ENCODE data around the gene PAK6. TPM values are rescaled to one million over a fixed set of nuclear protein-coding genes. Genes with fewer than 3 reads are reported as not detected.

PAK6 gene
- total RNA-seq, 4 donors from 2014 or later, result 0.94 to 4.6 (median 1.6) TPM

DNA sequence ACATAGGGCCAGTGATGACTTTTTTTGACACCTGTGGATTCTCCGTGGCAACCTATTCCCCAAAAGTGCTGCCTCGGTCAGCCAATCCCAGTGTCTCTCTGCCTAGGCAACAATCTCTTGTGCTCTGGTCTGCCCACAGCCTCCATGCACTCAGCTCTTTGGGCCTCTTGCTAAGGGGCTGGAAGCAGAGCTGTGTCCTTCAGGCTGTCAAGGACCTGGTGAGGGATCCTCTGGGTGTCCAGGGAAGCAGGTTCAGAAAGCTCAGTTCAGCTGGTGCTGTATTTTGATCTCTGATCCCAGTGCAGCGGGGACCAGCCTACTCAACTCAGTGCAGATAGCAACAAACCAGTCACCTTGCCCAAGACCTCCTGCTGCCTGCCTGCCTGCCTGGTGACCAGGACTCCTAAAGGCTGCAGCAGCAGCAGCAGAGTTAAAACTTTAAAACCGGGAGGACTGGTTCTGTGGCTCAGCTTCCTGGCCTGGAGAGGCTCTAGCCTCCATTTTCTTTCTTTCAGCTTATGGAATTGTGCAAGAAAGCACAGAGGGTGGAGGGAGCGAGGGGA lies 6.2 kb downstream of the PAK6 start:
- H3K4me3 ChIP-seq, result no peak overlapping the region
- no peaks in the 10 kb centered on the region for H3K9me3 ChIP-seq
- no peak for ATAC-seq
- 67% methylated on average over 1 of the region's 5 CpGs; no CpG with 5 or more reads in 1 of the 2 donors for WGBS, 2 donors (ENCODE audit: low coverage in 1 of 2)
- H3K36me3 ChIP-seq, result no peaks in the 10 kb centered on the region
- TF ChIP-seq EP300 (IDR thresholded peaks at IDR 0.05), result no peak
- TF ChIP-seq POLR2A (IDR thresholded peaks at IDR 0.05), result no peak
- TF ChIP-seq, protein P1, sequence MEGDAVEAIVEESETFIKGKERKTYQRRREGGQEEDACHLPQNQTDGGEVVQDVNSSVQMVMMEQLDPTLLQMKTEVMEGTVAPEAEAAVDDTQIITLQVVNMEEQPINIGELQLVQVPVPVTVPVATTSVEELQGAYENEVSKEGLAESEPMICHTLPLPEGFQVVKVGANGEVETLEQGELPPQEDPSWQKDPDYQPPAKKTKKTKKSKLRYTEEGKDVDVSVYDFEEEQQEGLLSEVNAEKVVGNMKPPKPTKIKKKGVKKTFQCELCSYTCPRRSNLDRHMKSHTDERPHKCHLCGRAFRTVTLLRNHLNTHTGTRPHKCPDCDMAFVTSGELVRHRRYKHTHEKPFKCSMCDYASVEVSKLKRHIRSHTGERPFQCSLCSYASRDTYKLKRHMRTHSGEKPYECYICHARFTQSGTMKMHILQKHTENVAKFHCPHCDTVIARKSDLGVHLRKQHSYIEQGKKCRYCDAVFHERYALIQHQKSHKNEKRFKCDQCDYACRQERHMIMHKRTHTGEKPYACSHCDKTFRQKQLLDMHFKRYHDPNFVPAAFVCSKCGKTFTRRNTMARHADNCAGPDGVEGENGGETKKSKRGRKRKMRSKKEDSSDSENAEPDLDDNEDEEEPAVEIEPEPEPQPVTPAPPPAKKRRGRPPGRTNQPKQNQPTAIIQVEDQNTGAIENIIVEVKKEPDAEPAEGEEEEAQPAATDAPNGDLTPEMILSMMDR (IDR thresholded peaks at IDR 0.05), result no peak
- TF ChIP-seq POLR2AphosphoS5 (IDR thresholded peaks at IDR 0.05), result no peak
- peaks cover 0 to 5% (median 0%) of the 10 kb centered on the region in 3 donors for H3K4me1 ChIP-seq
- no peak overlapping the region for H3K27ac ChIP-seq
- H3K27me3 ChIP-seq, result peaks cover 1% of the 10 kb centered on the region

DNA sequence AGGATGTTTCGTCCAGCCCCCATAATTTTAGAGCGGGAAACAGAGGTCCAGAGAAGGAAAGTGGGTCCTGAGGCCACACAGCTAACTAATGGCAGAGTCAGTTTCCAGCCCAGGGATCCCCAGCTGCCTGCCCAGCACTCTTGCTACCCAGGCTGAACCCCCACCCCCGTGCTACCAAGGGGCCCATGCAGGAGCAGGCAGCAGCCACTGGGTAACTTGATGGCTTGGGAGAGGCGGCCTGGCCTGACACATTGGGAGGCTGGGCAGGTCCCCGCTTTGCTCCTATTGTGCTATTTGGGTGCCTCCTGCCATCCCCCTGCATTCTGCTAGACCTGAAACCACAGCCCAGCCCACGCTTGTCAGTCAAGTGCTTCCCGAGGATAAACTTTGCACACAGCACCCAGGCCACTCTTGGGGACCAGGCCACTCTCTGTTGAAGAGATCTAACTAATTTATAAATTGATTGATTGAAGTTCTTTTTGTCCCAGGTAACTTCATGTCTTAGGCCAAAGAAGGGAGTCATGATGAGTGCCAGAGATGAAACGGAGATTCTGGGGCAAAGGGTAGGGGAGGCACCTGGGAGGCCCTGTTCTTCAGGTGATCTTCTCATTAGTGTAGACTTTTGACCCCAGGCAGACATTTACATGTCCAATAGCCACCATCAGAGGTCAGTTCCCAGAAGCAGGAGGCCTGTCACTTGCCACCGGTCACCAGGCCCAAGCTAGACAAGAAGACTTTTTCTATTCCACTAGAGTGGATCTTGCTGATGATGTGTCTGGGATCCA lies 7.0 kb downstream of the PAK6 start:
- WGBS, 2 donors (ENCODE audit: low coverage in 1 of 2), result 87 to 89% methylated on average over 4 to 6 of the region's 9 CpGs
- peaks cover 0 to 5% (median 0%) of the 10 kb centered on the region in 3 donors for H3K4me1 ChIP-seq
- H3K27ac ChIP-seq, result no peak overlapping the region
- TF ChIP-seq, protein P1 (IDR thresholded peaks at IDR 0.05), result no peak
- TF ChIP-seq POLR2AphosphoS5 (IDR thresholded peaks at IDR 0.05) (no peak), POLR2A (IDR thresholded peaks at IDR 0.05) (no peak), EP300 (IDR thresholded peaks at IDR 0.05) (no peak)
- no peaks in the 10 kb centered on the region for H3K27me3 ChIP-seq
- no peaks in the 10 kb centered on the region for H3K36me3 ChIP-seq
- no peak for ATAC-seq
- H3K4me3 ChIP-seq, result no peak overlapping the region
- H3K9me3 ChIP-seq, result no peaks in the 10 kb centered on the region

- TF ChIP-seq, protein P1 (IDR thresholded peaks at IDR 0.05), result no peak
- TF ChIP-seq POLR2A (IDR thresholded peaks at IDR 0.05) (no peak), POLR2AphosphoS5 (IDR thresholded peaks at IDR 0.05) (no peak), EP300 (IDR thresholded peaks at IDR 0.05) (no peak)
- no peak for ATAC-seq
Measured at GRCh38 chr15:40246496-40247280, 7.8 kb downstream of the PAK6 start.

GRCh38 chr15:40247406-40247971 lies 8.6 kb downstream of the PAK6 start:
- Histone ChIP-seq H3K4me3 (no peak overlapping the region), H3K27me3 (peaks cover 4% of the 10 kb centered on the region), H3K27ac (no peak overlapping the region), H3K4me1 (peaks cover 0 to 10% (median 3%) of the 10 kb centered on the region in 3 donors), H3K9me3 (no peaks in the 10 kb centered on the region), H3K36me3 (no peaks in the 10 kb centered on the region)
- WGBS, 2 donors (ENCODE audit: low coverage in 1 of 2), result 93 to 97% methylated on average over 3 to 6 of the region's 12 CpGs
- TF ChIP-seq POLR2A (IDR thresholded peaks at IDR 0.05) (no peak), POLR2AphosphoS5 (IDR thresholded peaks at IDR 0.05) (no peak), EP300 (IDR thresholded peaks at IDR 0.05) (no peak)
- TF ChIP-seq, protein P1 (IDR thresholded peaks at IDR 0.05), result no peak
- no peak for ATAC-seq

More at GRCh38 chr15:40246496-40247280, 7.8 kb downstream of the PAK6 start:
- Histone ChIP-seq H3K27me3 (no peaks in the 10 kb centered on the region), H3K9me3 (no peaks in the 10 kb centered on the region), H3K36me3 (no peaks in the 10 kb centered on the region), H3K4me1 (peaks cover 0 to 5% (median 0%) of the 10 kb centered on the region in 3 donors), H3K4me3 (no peak overlapping the region), H3K27ac (no peak overlapping the region)
- WGBS, 2 donors (ENCODE audit: low coverage in 1 of 2), result no CpG with 5 or more reads among the region's 8 CpGs

Measured in gastroesophageal sphincter (tissue), 4 donors.